Epithelial cell of proximal tubule (primary cell): ENCODE data around the gene SMPX. TPM values are rescaled to one million over a fixed set of nuclear protein-coding genes. Genes with fewer than 3 reads are reported as not detected.
A peak's percentile ranks its signal among the peaks of the same experiment; 100 is the strongest.

Experiments
- DNase-seq: peaks from one replicate; pipeline ENCODE4 v3.0.0-alpha.2; 2011; ENCODE audit warnings: low read depth
- H3K4me3 ChIP-seq: 2 replicates; pipeline ENCODE4 v1.5.1; 2011; ENCODE audit warnings: low read depth, mild to moderate bottlenecking, low read length
- total RNA-seq: library from RNA; depleted of rRNA; stranded (reverse); fragments of >200 nt; gene quantifications from 2 replicates; pipeline ENCODE4 v1.2.3, GENCODE V29; 2015
- TF ChIP-seq, protein P1 (sequence below): conservative IDR thresholded peaks from 2 replicates; pipeline ENCODE4 v1.5.1; 2012; ENCODE audit warnings: low read depth, mild to moderate bottlenecking, low read length

SMPX gene
- not detected in 2 replicates for total RNA-seq

DNA sequence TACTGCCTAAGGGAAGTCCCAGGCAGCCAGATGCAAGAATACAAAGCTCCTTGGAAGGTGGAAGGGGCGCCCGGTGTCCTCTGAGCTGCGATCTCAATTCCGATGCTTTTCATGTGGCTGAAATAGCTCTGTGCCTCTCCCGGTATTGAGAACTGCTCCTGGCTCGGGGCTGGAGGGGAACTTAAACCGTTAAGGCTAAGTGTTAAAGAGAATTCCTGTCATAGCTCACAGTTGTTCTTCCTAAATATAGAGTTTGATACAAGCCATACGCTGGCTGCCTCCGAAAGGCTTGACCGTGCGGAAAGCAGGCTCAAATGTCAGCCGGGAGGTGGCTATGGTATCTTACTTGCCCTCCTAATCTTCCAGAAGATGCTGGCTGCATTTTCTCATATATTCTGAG lies at the start of gene SMPX:
Gene SMPX, minus strand, starts transcription at position 157 of the 400 bp plus-strand sequence. CDS start 3,826 bp downstream, outside the sequence.
- H3K4me3 ChIP-seq = no peak within 1 kb of the TSS
- TF ChIP-seq, protein P1, sequence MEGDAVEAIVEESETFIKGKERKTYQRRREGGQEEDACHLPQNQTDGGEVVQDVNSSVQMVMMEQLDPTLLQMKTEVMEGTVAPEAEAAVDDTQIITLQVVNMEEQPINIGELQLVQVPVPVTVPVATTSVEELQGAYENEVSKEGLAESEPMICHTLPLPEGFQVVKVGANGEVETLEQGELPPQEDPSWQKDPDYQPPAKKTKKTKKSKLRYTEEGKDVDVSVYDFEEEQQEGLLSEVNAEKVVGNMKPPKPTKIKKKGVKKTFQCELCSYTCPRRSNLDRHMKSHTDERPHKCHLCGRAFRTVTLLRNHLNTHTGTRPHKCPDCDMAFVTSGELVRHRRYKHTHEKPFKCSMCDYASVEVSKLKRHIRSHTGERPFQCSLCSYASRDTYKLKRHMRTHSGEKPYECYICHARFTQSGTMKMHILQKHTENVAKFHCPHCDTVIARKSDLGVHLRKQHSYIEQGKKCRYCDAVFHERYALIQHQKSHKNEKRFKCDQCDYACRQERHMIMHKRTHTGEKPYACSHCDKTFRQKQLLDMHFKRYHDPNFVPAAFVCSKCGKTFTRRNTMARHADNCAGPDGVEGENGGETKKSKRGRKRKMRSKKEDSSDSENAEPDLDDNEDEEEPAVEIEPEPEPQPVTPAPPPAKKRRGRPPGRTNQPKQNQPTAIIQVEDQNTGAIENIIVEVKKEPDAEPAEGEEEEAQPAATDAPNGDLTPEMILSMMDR = no peak
- DNase-seq = no peak

DNA sequence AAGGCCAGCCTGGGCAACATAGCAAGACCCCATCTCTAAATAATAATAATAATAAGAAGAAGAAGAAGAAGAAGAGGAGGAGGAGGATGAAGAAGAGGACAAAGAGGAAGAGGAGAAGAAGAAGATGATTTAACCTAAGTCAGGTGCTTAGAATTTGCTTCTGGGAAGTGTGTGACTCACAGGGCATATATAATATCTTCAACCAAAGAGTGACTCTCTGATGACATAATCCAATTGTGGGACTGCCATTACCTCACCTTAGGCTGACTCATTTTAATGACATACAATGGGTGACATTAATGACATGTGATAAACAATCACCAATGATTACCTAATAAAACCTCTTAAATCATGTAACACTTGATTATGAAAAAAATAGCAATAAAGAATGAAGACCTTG lies 48.8 kb upstream of the SMPX start:
- H3K4me3 ChIP-seq = no peak overlapping the region
- TF ChIP-seq, protein P1 = no peak
- DNase-seq = no peak

DNA sequence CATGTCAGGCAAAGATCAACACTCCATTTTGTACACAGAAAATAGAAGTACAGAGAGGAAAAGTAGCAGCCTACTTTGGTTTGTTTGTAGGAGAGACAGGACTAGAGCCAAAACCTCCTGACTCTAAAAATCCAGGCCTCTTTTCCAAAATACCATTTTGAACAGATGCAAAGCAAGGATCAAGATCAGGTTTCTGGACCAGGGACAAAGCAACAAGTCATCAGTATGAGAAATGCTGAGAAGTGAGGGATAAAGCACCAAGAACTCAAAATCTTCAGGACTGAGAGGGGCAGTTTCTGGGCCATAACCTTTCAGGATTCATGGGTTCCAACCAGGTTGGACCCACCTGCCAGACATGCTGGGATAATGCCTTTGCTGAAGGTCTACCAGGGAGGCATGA lies 44.9 kb upstream of the SMPX start:
- TF ChIP-seq, protein P1 = no peak
- H3K4me3 ChIP-seq = no peak overlapping the region
- no peak for DNase-seq

DNA sequence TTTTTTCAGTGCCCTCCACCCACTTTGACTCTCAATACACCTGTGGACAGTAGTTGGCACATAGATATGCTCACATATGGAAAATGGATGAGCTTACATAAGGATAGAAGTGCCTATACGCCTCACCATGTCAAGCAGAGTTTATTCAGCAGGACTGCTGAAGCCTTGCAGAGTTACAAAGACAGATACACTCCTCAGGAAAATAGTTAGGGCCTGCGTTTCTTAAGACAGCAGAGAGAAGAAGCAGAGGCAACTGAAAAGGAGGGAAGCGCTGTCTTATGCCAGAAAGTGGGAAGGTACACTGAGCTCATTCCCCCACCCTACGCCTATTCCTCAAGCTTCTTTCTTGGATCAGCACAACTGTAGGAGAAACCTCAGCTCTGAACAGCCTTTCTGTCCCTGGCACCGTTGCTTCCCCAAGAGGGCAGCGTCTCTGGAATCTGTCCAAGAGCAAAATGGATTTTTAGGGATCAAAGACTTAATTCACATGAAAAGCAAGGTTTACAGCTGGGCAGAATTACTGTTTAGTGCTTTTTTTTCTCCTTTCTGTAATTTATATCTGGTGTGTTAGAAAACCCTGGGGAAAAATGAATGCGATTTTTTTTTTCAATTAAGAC lies 44.2 kb upstream of the SMPX start:
- TF ChIP-seq, protein P1 = no peak
- no peak overlapping the region for H3K4me3 ChIP-seq
- DNase-seq = no peak

DNA sequence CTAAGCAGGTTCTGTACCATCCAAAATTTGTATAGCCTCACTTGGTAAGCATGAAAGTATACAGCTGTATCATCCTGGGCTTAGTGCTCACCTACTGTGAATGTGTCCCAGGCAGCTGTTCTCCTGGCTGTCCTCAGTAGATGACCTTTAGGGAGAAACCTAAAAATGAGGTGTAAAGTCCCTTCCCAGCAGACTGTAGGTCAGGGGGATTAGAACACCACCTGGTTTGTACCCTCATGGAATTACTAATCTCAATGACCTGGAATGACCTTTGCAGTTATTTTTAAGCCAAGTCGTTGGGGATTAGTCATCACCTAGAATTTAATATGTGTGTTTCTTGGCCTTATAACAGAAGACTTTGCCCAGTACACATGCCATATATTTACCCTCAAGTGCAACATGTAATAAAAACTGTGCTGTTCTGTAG lies 42.4 kb upstream of the SMPX start:
- TF ChIP-seq, protein P1 = no peak
- no peak overlapping the region for H3K4me3 ChIP-seq
- peak; percentile 10 for DNase-seq

DNA sequence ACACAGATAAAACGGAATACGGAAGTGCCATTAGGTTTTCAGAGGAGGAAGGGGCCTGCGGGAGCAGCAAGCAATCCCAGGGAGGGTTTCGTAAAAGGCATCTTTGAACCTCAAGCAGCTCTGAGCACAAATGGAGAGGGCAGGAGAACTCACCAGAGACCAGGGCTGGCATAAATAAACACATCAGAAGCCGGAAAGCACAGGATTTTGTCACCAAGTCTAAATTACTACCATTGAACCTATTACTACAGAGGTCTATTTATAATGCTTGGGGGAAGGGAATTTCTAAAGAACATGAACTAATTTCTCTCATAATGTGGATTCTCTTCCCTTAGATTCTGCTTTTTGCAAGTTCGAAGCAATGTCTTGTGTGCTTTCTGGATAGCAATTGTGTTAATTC lies 41.9 kb upstream of the SMPX start:
- DNase-seq = no peak
- no peak overlapping the region for H3K4me3 ChIP-seq
- TF ChIP-seq, protein P1 = no peak

DNA sequence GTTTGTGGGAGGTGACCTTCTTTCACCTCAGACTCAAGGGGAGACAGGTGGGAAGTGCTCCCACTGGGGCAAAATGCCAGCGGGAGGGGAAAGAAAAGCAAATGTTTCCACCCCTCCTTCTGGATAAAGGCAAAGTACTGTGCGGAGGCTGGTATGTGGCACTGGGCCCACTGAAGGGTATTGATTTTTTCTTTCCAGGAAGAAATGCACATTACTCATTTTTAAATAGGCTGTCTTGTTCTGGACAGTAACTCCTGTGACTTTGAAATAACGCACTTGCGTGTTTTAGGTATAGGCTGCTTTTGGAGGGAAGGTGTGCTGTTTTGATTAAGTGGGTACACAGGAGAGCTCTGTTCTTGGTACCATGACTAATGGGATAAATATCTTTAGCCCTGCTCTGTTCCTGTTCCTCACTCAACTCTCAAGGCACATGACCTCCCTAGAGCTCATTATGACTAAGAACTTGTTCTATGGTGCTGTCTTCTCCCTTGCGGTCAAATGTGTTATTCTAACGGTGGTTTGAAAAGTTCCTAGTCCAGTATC lies 40.8 kb upstream of the SMPX start:
- peak; percentile 60 for DNase-seq
- TF ChIP-seq, protein P1 = no peak
- H3K4me3 ChIP-seq = no peak overlapping the region
